ENCODE results near the gene TBCB. TPM values are rescaled to one million over a fixed set of nuclear protein-coding genes. Genes with fewer than 3 reads are reported as not detected.
"Not testable (repeated sequence)": the region's sequence is repeated elsewhere in the genome, so short reads cannot be mapped to it uniquely, and the experiment has no call there.

TBCB gene
- total RNA-seq, 2 donors from 2014 or later: 49.8 to 71.3 TPM

DNA sequence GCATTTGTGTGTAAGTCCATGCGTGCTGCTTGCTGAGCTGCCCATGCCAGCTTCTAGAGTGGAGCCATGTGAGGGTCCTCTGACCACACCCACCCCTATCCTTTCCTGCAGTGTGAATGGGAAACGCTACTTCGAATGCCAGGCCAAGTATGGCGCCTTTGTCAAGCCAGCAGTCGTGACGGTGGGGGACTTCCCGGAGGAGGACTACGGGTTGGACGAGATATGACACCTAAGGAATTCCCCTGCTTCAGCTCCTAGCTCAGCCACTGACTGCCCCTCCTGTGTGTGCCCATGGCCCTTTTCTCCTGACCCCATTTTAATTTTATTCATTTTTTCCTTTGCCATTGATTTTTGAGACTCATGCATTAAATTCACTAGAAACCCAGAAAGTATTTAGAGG lies 10.3 kb downstream of the TBCB start:
- no peak overlapping the region for H3K4me3 ChIP-seq
- intact Hi-C loops (cut with DNase I): no loop called here
- no peak for TF ChIP-seq POLR2A (IDR thresholded peaks at IDR 0.05)
- TF ChIP-seq, protein P1, sequence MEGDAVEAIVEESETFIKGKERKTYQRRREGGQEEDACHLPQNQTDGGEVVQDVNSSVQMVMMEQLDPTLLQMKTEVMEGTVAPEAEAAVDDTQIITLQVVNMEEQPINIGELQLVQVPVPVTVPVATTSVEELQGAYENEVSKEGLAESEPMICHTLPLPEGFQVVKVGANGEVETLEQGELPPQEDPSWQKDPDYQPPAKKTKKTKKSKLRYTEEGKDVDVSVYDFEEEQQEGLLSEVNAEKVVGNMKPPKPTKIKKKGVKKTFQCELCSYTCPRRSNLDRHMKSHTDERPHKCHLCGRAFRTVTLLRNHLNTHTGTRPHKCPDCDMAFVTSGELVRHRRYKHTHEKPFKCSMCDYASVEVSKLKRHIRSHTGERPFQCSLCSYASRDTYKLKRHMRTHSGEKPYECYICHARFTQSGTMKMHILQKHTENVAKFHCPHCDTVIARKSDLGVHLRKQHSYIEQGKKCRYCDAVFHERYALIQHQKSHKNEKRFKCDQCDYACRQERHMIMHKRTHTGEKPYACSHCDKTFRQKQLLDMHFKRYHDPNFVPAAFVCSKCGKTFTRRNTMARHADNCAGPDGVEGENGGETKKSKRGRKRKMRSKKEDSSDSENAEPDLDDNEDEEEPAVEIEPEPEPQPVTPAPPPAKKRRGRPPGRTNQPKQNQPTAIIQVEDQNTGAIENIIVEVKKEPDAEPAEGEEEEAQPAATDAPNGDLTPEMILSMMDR (IDR thresholded peaks at IDR 0.05): no peak

DNA sequence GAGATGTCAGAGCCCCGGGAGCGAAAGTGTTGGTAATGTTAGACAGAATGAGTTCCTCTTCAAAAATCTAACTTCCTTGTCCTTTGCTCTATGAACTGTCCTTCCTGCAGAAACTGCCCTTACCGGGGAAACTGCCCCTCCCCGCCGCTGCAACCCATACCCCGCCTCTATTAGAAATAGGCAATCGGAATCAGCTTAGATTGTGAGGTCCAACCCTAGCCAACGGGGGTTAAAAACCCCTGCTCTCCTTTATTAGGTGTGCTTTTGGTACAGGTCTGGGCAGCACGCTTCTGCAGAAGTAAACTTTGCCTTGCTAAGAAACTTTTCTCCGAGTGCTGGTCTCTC lies 13.1 kb downstream of the TBCB start:
- peak in 1 of 4 donors; percentile 23 for DNase-seq
- Histone ChIP-seq H3K4me3 (peak overlapping the region; percentile 7 to 15), H3K9me3 (no peaks in the 10 kb centered on the region), H3K4me1 (peaks cover 11% of the 10 kb centered on the region), H3K27ac (peak overlapping the region; percentile 69 to 94 (median 81)), H3K36me3 (replicated peaks in 1 of 2; ENCODE audit: insufficient read depth in 1 of 2, low read depth in 2 of 2) (peaks cover 0 to 3% of the 10 kb centered on the region in 2 donors), H3K27me3 (no peaks in the 10 kb centered on the region)
- 5 to 6% methylated on average over 9 to 10 of the region's 10 CpGs for WGBS, 2 donors
- intact Hi-C loops (cut with DNase I): no loop called here
- ATAC-seq: peak; percentile 3
- TF ChIP-seq, protein P1 (IDR thresholded peaks at IDR 0.05): no peak
- no peak for TF ChIP-seq POLR2A (IDR thresholded peaks at IDR 0.05)

More for the DNA sequence above, 10.3 kb downstream of the TBCB start:
- H3K4me1 ChIP-seq: peaks cover 11% of the 10 kb centered on the region
- no peaks in the 10 kb centered on the region for H3K9me3 ChIP-seq
- H3K36me3 ChIP-seq (replicated peaks in 1 of 2; ENCODE audit: insufficient read depth in 1 of 2, low read depth in 2 of 2): peaks cover 0 to 3% of the 10 kb centered on the region in 2 donors
- 74 to 78% methylated on average over 6 to 9 of the region's 9 CpGs for WGBS, 2 donors
- H3K27me3 ChIP-seq: no peaks in the 10 kb centered on the region
- ATAC-seq (no peak), DNase-seq (no peak)
- no peak overlapping the region for H3K27ac ChIP-seq

- H3K27ac ChIP-seq; H3K36me3 ChIP-seq (replicated peaks in 1 of 2; ENCODE audit: insufficient read depth in 1 of 2, low read depth in 2 of 2); ATAC-seq; H3K27me3 ChIP-seq; H3K4me3 ChIP-seq; H3K9me3 ChIP-seq; intact Hi-C loops (cut with DNase I): not testable (repeated sequence)
- peak in 1 of 4 donors; percentile 23 for DNase-seq
- WGBS, 2 donors: 41 to 66% methylated on average over 6 of the region's 6 CpGs
- H3K4me1 ChIP-seq: peaks cover 13% of the 10 kb centered on the region
These were observed 16.0 kb downstream of the TBCB start for GRCh38 chr19:36131221-36131620.

DNA sequence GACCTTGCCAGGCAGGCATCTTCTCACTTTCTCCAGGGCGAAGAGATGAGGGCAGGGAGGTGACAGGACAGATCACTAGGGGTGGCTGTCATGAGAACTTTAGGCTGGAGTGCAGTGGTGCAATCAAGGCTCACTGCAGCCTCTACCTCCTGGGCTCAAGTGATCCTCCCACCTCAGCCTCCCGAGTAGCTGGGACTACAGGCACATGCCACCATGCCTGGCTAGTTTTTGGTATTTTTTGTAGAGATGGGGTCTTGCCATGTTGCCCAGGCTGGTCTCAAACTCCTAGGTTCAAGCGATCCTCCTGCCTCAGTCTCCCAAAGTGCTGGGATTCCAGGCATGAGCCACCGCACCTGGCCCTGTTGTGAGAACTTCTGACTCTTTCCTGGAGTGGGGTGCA lies 19.6 kb downstream of the TBCB start:
- DNase-seq; intact Hi-C loops (cut with DNase I); H3K9me3 ChIP-seq; ATAC-seq; H3K4me3 ChIP-seq; H3K27me3 ChIP-seq; H3K27ac ChIP-seq; H3K36me3 ChIP-seq (replicated peaks in 1 of 2; ENCODE audit: insufficient read depth in 1 of 2, low read depth in 2 of 2): not testable (repeated sequence)
- WGBS, 2 donors: 88 to 91% methylated on average over 4 of the region's 4 CpGs
- H3K4me1 ChIP-seq: peaks cover 29% of the 10 kb centered on the region

- H3K4me1 ChIP-seq: peaks cover 39% of the 10 kb centered on the region
- WGBS, 2 donors: 47 to 53% methylated on average over 12 of the region's 12 CpGs
- H3K27ac ChIP-seq: peak overlapping the region; percentile 59 to 84 (median 68)
- TF ChIP-seq POLR2A (IDR thresholded peaks at IDR 0.05): peak in 2 of 3 donors; percentile 60 to 66
- TF ChIP-seq, protein P1 (IDR thresholded peaks at IDR 0.05): no peak
- no peaks in the 10 kb centered on the region for H3K36me3 ChIP-seq (replicated peaks in 1 of 2; ENCODE audit: insufficient read depth in 1 of 2, low read depth in 2 of 2)
- H3K9me3 ChIP-seq: no peaks in the 10 kb centered on the region
- DNase-seq (peak; percentile 69 to 93 (median 82)), ATAC-seq (peak; percentile 57)
- no peak overlapping the region for H3K4me3 ChIP-seq
- intact Hi-C loops (cut with DNase I): no loop called here
- H3K27me3 ChIP-seq: no peaks in the 10 kb centered on the region
These were observed 21.9 kb downstream of the TBCB start for GRCh38 chr19:36136964-36137686.

DNA sequence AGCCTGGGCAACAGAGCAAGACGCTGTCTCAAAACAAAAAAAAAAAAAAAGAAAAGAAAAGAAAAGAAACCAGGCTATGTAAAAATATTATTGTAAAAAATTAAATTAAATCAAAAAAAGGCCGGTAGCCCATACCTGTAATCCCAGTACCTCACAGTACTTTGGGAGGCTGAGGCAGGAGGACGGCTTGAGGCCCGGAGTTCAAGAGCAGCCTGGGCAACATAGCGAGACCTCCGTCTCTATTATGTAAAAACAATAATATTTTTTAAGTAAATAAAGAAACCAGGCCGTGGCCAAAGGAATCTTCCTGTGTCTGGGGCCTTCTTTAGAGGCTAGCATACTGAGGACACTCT lies 23.8 kb downstream of the TBCB start:
- Histone ChIP-seq H3K4me1 (peaks cover 39% of the 10 kb centered on the region), H3K27ac (peak overlapping the region; percentile 97 to 99 (median 98)), H3K27me3 (no peaks in the 10 kb centered on the region), H3K36me3 (replicated peaks in 1 of 2; ENCODE audit: insufficient read depth in 1 of 2, low read depth in 2 of 2) (peaks cover 0 to 11% of the 10 kb centered on the region in 2 donors), H3K9me3 (no peaks in the 10 kb centered on the region), H3K4me3 (peak overlapping the region in 1 of 2 donors; percentile 78)
- 49 to 54% methylated on average over 7 of the region's 7 CpGs for WGBS, 2 donors
- intact Hi-C loops (cut with DNase I): no loop called here
- ATAC-seq (no peak), DNase-seq (no peak)
- TF ChIP-seq POLR2A (IDR thresholded peaks at IDR 0.05): no peak
- TF ChIP-seq, protein P1 (IDR thresholded peaks at IDR 0.05): no peak

Measured in body of pancreas (tissue), 4 donors.